Esophagus muscularis mucosa (tissue), 3 donors: ENCODE results near the gene KCNQ2.

Source experiments
- CTCF ChIP-seq, 3 experiments: fragments of 200-600 bp in 2 of 3; fragments of 450-650 bp in 1 of 3; sonication (generic) in 2 of 3; IDR thresholded peaks; one replicate each; pipeline ENCODE4 v1.5.1; 2017 to 2019; ENCODE audit warnings: antibody characterized with exemption in 3 of 3, mild to moderate bottlenecking in 2 of 3, moderate library complexity in 1 of 3
- POLR2A ChIP-seq: fragments of 450-650 bp; IDR thresholded peaks from one replicate; pipeline ENCODE4 v1.6.1; 2017; ENCODE audit warnings: antibody characterized with exemption, moderate library complexity, mild to moderate bottlenecking, low read depth
- POLR2AphosphoS5 ChIP-seq, 2 donors: sonication (generic); formaldehyde crosslinking; IDR thresholded peaks; one replicate each; pipeline ENCODE4 v1.6.1; 2017; ENCODE audit warnings: antibody characterized with exemption in 2 of 2

- TF ChIP-seq CTCF (IDR thresholded peaks at IDR 0.05) (no peak), POLR2A (no peak), POLR2AphosphoS5 (IDR thresholded peaks at IDR 0.05) (no peak)
These were observed 99.2 kb downstream of the KCNQ2 start for GRCh38 chr20:63372971-63373885.
